ENCODE results near the gene CARD8.
"Not testable (repeated sequence)": the region's sequence is repeated elsewhere in the genome, so short reads cannot be mapped to it uniquely, and the experiment has no call there.

Gene CARD8

GRCh38 chr19:48255376-48256303, at the start of gene CARD8:
TSS of gene CARD8 (minus strand) at chr19:48255912. CDS start at chr19:48241020, 14,892 bp downstream.
- DNase-seq: peak; percentile 94

GRCh38 chr19:48303866-48304265, 48.2 kb upstream of the CARD8 start:
- no peak for DNase-seq

- DNase-seq: no peak
Observed at GRCh38 chr19:48303367-48303766, 47.7 kb upstream of the CARD8 start.

- DNase-seq: no peak
Observed at GRCh38 chr19:48302600-48302959, 46.9 kb upstream of the CARD8 start.

- no peak for DNase-seq
Observed at GRCh38 chr19:48301886-48302599, 46.3 kb upstream of the CARD8 start.

- DNase-seq: no peak
Observed at GRCh38 chr19:48297975-48298374, 42.3 kb upstream of the CARD8 start.

GRCh38 chr19:48296963-48297734, 41.4 kb upstream of the CARD8 start:
- no peak for DNase-seq

GRCh38 chr19:48295458-48295857, 39.7 kb upstream of the CARD8 start:
- DNase-seq: no peak

GRCh38 chr19:48292798-48293197, 37.1 kb upstream of the CARD8 start:
- DNase-seq: no peak

GRCh38 chr19:48291489-48291815, 35.7 kb upstream of the CARD8 start:
- not testable (repeated sequence) for DNase-seq

GRCh38 chr19:48290771-48291488, 35.2 kb upstream of the CARD8 start:
- DNase-seq: peak; percentile 92

GRCh38 chr19:48290401-48290770, 34.7 kb upstream of the CARD8 start:
- peak; percentile 43 for DNase-seq

GRCh38 chr19:48287748-48288147, 32.0 kb upstream of the CARD8 start:
- DNase-seq: no peak

GRCh38 chr19:48284896-48285295, 29.2 kb upstream of the CARD8 start:
- DNase-seq: no peak

GRCh38 chr19:48283908-48284307, 28.2 kb upstream of the CARD8 start:
- no peak for DNase-seq

GRCh38 chr19:48279747-48280146, 24.0 kb upstream of the CARD8 start:
- no peak for DNase-seq

- DNase-seq: no peak
Observed at GRCh38 chr19:48274938-48275337, 19.2 kb upstream of the CARD8 start.

GRCh38 chr19:48274173-48274572, 18.5 kb upstream of the CARD8 start:
- no peak for DNase-seq

GRCh38 chr19:48271531-48272151, 15.9 kb upstream of the CARD8 start:
- peak; percentile 87 for DNase-seq

GRCh38 chr19:48269617-48270026, 13.9 kb upstream of the CARD8 start:
- not testable (repeated sequence) for DNase-seq

- DNase-seq: not testable (repeated sequence)
Observed at GRCh38 chr19:48265326-48265725, 9.6 kb upstream of the CARD8 start.

- not testable (repeated sequence) for DNase-seq
Observed at GRCh38 chr19:48260359-48260714, 4.6 kb upstream of the CARD8 start.

Data from eye (tissue), 1 donor.